HCT116 (cell line): ENCODE results near the gene GDNF. TPM values are rescaled to one million over a fixed set of nuclear protein-coding genes. Genes with fewer than 3 reads are reported as not detected.

Source experiments
- ATAC-seq: fragments of 200-7000 bp; cut with Tn5 transposase; 2 replicates; pipeline ENCODE4 v1.9.1; 2020; ENCODE audit warnings: mild to moderate bottlenecking, moderate library complexity
- BruUV-seq: library from RNA; stranded (reverse); fragments of 400-500 nt; replicated peaks from 2 replicates; lab custom pipeline; 2021; lab: Mats Ljungman, UMichigan
- CTCF ChIA-PET: fragments of 300-600 bp; sonication (Branson Sonifier 250); formaldehyde crosslinking; loops from one replicate; lab custom pipeline; 2021; ENCODE audit warnings: antibody characterized with exemption; lab: Charles Lee
- POLR2A ChIA-PET: fragments of 300-600, 350-600 bp; sonication (Branson Sonifier 250); formaldehyde crosslinking; loops from one replicate; lab custom pipeline; 2021; ENCODE audit warnings: antibody characterized with exemption; lab: Charles Lee
- RAD21 ChIA-PET, 2 experiments: fragments of 300-600 bp; sonication (Branson Sonifier 250); formaldehyde crosslinking; loops; one replicate each; lab custom pipeline; 2023; ENCODE audit warnings: low total read pairs in 2 of 2; ENCODE audit not compliant: uncharacterized antibody in 2 of 2, unreplicated experiment in 2 of 2, low non-redundant PET in 1 of 2; lab: Charles Lee
- DNase-seq: peaks from one replicate; pipeline ENCODE4 v3.0.0-alpha.2; 2010; ENCODE audit warnings: low read depth, low spot score
- H2AFZ ChIP-seq: fragments of 200-600 bp; shearing (Covaris generic), sonication (generic); 2 replicates; pipeline ENCODE4 v1.6.1; 2017; ENCODE audit warnings: low read depth, mixed run types, mixed read lengths, antibody characterized with exemption, low read length; ENCODE audit not compliant: poor library complexity, severe bottlenecking
- H3K27ac ChIP-seq: 2 replicates; pipeline ENCODE4 v1.5.1; 2012; ENCODE audit warnings: low read depth, low read length
- H3K27me3 ChIP-seq: fragments of 200-600 bp; sonication (generic); 2 replicates; pipeline ENCODE4 v1.6.1; 2016; ENCODE audit warnings: mixed run types, low read length, mixed read lengths; ENCODE audit not compliant: insufficient read depth
- H3K36me3 ChIP-seq, 2 experiments: fragments of 200-500 bp in 1 of 2; fragments of 200-600 bp in 1 of 2; sonication (Bioruptor generic) in 1 of 2; sonication (generic) in 1 of 2; 2 replicates each; pipeline versions ENCODE4 v1.5.1 to v1.6.1; 2014 to 2016; ENCODE audit warnings: low read length in 2 of 2, inconsistent platforms in 1 of 2, mixed read lengths in 1 of 2, mixed run types in 1 of 2; ENCODE audit not compliant: insufficient read depth in 2 of 2, control insufficient read depth in 1 of 2
- H3K4me1 ChIP-seq, 2 experiments: fragments of 200-600 bp in 1 of 2; sonication (generic) in 1 of 2; 2 replicates each; pipeline versions ENCODE4 v1.5.1 to v1.6.1; 2012 to 2017; ENCODE audit warnings: low read length in 2 of 2, inconsistent platforms in 1 of 2, mild to moderate bottlenecking in 1 of 2, mixed read lengths in 1 of 2, mixed run types in 1 of 2, moderate library complexity in 1 of 2; ENCODE audit not compliant: insufficient read depth in 2 of 2, control insufficient read depth in 1 of 2
- H3K4me2 ChIP-seq: fragments of 200-600 bp; sonication (generic); 2 replicates; pipeline ENCODE4 v1.6.1; 2017; ENCODE audit warnings: mixed run types, low read length, mixed read lengths
- H3K4me3 ChIP-seq, 2 experiments: fragments of 200-600 bp in 1 of 2; sonication (generic) in 1 of 2; replicated peaks in 1 of 2; 2 replicates each; pipeline ENCODE4 v1.5.1; 2011 to 2016; ENCODE audit warnings: low read length in 2 of 2, control low read depth in 1 of 2, low read depth in 1 of 2, mild to moderate bottlenecking in 1 of 2, mixed read lengths in 1 of 2, mixed run types in 1 of 2
- H3K79me2 ChIP-seq: fragments of 200-600 bp; sonication (generic); 2 replicates; pipeline ENCODE4 v1.6.1; 2017; ENCODE audit warnings: mild to moderate bottlenecking, mixed run types, low read length, moderate library complexity, mixed read lengths; ENCODE audit not compliant: insufficient read depth
- H3K9ac ChIP-seq: fragments of 200-600 bp; sonication (generic); 2 replicates; pipeline ENCODE4 v1.6.1; 2016; ENCODE audit warnings: low read length, mixed read lengths
- H3K9me2 ChIP-seq: fragments of 200-600 bp; sonication (generic), shearing (Covaris generic); 2 replicates; pipeline ENCODE4 v1.6.1; 2017; ENCODE audit warnings: mixed run types, mild to moderate bottlenecking, moderate library complexity; ENCODE audit not compliant: insufficient read depth
- H3K9me3 ChIP-seq, 2 experiments: fragments of 200-500 bp in 1 of 2; fragments of 200-600 bp in 1 of 2; sonication (Bioruptor generic) in 1 of 2; sonication (generic) in 1 of 2; 2 replicates each; pipeline ENCODE4 v1.6.1; 2014 to 2017; ENCODE audit warnings: low read length in 2 of 2, mixed read lengths in 2 of 2, inconsistent platforms in 1 of 2, low read depth in 1 of 2, mild to moderate bottlenecking in 1 of 2, mixed run types in 1 of 2, moderate library complexity in 1 of 2; ENCODE audit not compliant: control insufficient read depth in 1 of 2, insufficient read depth in 1 of 2
- H4K20me1 ChIP-seq: fragments of 200-600 bp; sonication (generic), shearing (Covaris generic); 2 replicates; pipeline ENCODE4 v1.6.1; 2017; ENCODE audit warnings: mixed run types, mild to moderate bottlenecking, moderate library complexity; ENCODE audit not compliant: insufficient read depth
- ATF3 ChIP-seq: IDR thresholded peaks from 2 replicates; pipeline ENCODE4 v1.6.1; 2012
- CBX3 ChIP-seq: IDR thresholded peaks from 2 replicates; pipeline ENCODE4 v1.6.1; 2012; ENCODE audit warnings: low read depth
- CEBPB ChIP-seq: IDR thresholded peaks from 2 replicates; pipeline ENCODE4 v1.6.1; 2012; ENCODE audit warnings: low read depth
- EGR1 ChIP-seq: IDR thresholded peaks from 2 replicates; pipeline ENCODE4 v1.6.1; 2012; ENCODE audit warnings: low read depth
- EZH2phosphoT487 ChIP-seq: fragments of 200-600 bp; IDR thresholded peaks from 2 replicates; pipeline ENCODE4 v1.6.1; 2018; ENCODE audit warnings: antibody characterized with exemption, borderline replicate concordance
- FOSL1 ChIP-seq: IDR thresholded peaks from 2 replicates; pipeline ENCODE4 v1.6.1; 2012; ENCODE audit warnings: low read depth
- SIN3A ChIP-seq: IDR thresholded peaks from 2 replicates; pipeline ENCODE4 v1.6.1; 2012; ENCODE audit warnings: low read depth
- SP1 ChIP-seq: IDR thresholded peaks from 2 replicates; pipeline ENCODE4 v1.6.1; 2012; ENCODE audit warnings: low read depth
- TCF7L2 ChIP-seq: IDR thresholded peaks from 2 replicates; pipeline ENCODE4 v1.7.0; 2011; ENCODE audit warnings: borderline replicate concordance, inconsistent platforms; ENCODE audit not compliant: insufficient read depth, insufficient read length; ENCODE audit errors: extremely low read depth
- ZBTB33 ChIP-seq: IDR thresholded peaks from 2 replicates; pipeline ENCODE4 v1.6.1; 2011; ENCODE audit warnings: mild to moderate bottlenecking, low read length, moderate library complexity; ENCODE audit not compliant: insufficient replicate concordance; ENCODE audit errors: extremely low read depth
- ZFX ChIP-seq: fragments of 450-650 bp; IDR thresholded peaks from 2 replicates; pipeline ENCODE4 v1.6.1; 2017
- intact Hi-C: fragments of 100-400 bp; cut with micrococcal nuclease; formaldehyde crosslinking; loops from 2 replicates; pipeline ENCODE4 v1.10.0; 2022
- total RNA-seq: library from RNA; stranded (reverse); gene quantifications from one replicate; pipeline ENCODE4 v1.2.1, GENCODE V29; 2021; ENCODE audit not compliant: unreplicated experiment

GDNF gene
- total RNA-seq, 1 experiment from 2014 or later = not detected

GRCh38 chr5:37772255-37772654 is 67.6 kb downstream of the GDNF start:
- Histone ChIP-seq H2AFZ (no peak overlapping the region), H3K36me3 (no peaks in the 10 kb centered on the region), H3K27ac (no peak overlapping the region), H3K4me3 (no peak overlapping the region), H3K4me2 (no peak overlapping the region), H3K9ac (no peak overlapping the region), H3K4me1 (no peaks in the 10 kb centered on the region; a peak in 1 of 4 replicates), H4K20me1 (no peaks in the 10 kb centered on the region), H3K9me2 (no peaks in the 10 kb centered on the region), H3K79me2 (no peaks in the 10 kb centered on the region), H3K27me3 (no peaks in the 10 kb centered on the region), H3K9me3 (peaks cover 5 to 9% of the 10 kb centered on the region in 2 experiments; a peak in 2 of 4 replicates)
- TF ChIP-seq EZH2phosphoT487 (no peak), EGR1 (no peak), ZFX (no peak), CBX3 (no peak), SIN3A (no peak), FOSL1 (no peak), SP1 (no peak), ZBTB33 (no peak), TCF7L2 (no peak), ATF3 (no peak), CEBPB (no peak)
- ChIA-PET CTCF (no interaction called here), POLR2A (no interaction called here), RAD21 (no interaction called here)
- DNase-seq (no peak), ATAC-seq (no peak)
- intact Hi-C loops = no loop called here
- no TSS peak for BruUV-seq
